CD4-positive, alpha-beta T cell treated with Interferon gamma for 1 hour (primary cell): Measurements from ENCODE around the gene DYRK1B.

Experiments
- DNase-seq: peaks from one replicate; pipeline ENCODE4 v3.0.0-alpha.2; 2020

The DYRK1B gene

GRCh38 chr19:39807846-39808364, 26.1 kb downstream of the DYRK1B start:
- DNase-seq = no peak

- no peak for DNase-seq
Observed at GRCh38 chr19:39805104-39805503, 28.9 kb downstream of the DYRK1B start.

- no peak for DNase-seq
Observed at GRCh38 chr19:39802958-39803357, 31.0 kb downstream of the DYRK1B start.

- DNase-seq = no peak
Observed at GRCh38 chr19:39797083-39797482, 36.9 kb downstream of the DYRK1B start.

- no peak for DNase-seq
Observed at GRCh38 chr19:39796000-39796498, 37.9 kb downstream of the DYRK1B start.

GRCh38 chr19:39795001-39795400, 39.0 kb downstream of the DYRK1B start:
- DNase-seq = no peak

- peak; percentile 72 for DNase-seq
Observed at GRCh38 chr19:39792999-39793546, 40.9 kb downstream of the DYRK1B start.

GRCh38 chr19:39788244-39788643, 45.7 kb downstream of the DYRK1B start:
- DNase-seq = no peak

GRCh38 chr19:39780894-39781293, 53.1 kb downstream of the DYRK1B start:
- DNase-seq = no peak

GRCh38 chr19:39778763-39779162, 55.2 kb downstream of the DYRK1B start, which contains the start of gene LEUTX:
Gene LEUTX (plus strand): TSS chr19:39778854. CDS start chr19:39778921, 67 bp downstream.
- DNase-seq = no peak
